IMR-90 (cell line): ENCODE results near the gene LRG1. TPM values are rescaled to one million over a fixed set of nuclear protein-coding genes. Genes with fewer than 3 reads are reported as not detected.

Source experiments
- ATAC-seq: fragments of 200-7000 bp; cut with Tn5 transposase; 2 replicates; pipeline ENCODE4 v1.9.1; 2020; ENCODE audit warnings: low read depth, mild to moderate bottlenecking, moderate library complexity
- BruUV-seq: library from RNA; stranded (reverse); fragments of 400-500 nt; replicated peaks from 2 replicates; lab custom pipeline; 2021; lab: Mats Ljungman, UMichigan
- CTCF ChIA-PET: fragments of 300-600 bp; formaldehyde crosslinking; extraction: SDS; loops from one replicate; lab custom pipeline; 2021; ENCODE audit warnings: antibody characterized with exemption; lab: Yijun Ruan, JAX
- POLR2A ChIA-PET: fragments of 300-600 bp; sonication (Branson Sonifier 250); formaldehyde crosslinking; loops from one replicate; lab custom pipeline; 2022; ENCODE audit warnings: antibody characterized with exemption; ENCODE audit not compliant: unreplicated experiment; lab: Charles Lee
- DNase-seq: peaks from one replicate; pipeline ENCODE4 v3.0.0; 2013
- H2AFZ ChIP-seq: replicated peaks from 2 replicates; pipeline ENCODE3; 2013; ENCODE audit warnings: low read length, mild to moderate bottlenecking; ENCODE audit not compliant: poor library complexity
- H2AK5ac ChIP-seq: 2 replicates; pipeline ENCODE4 v1.6.1; 2013; ENCODE audit warnings: low read depth, low read length, inconsistent platforms
- H2AK9ac ChIP-seq: replicated peaks from 2 replicates; pipeline ENCODE3; 2013; ENCODE audit warnings: mild to moderate bottlenecking, low read depth, low read length, moderate library complexity; ENCODE audit not compliant: poor library complexity
- H2BK120ac ChIP-seq: 2 replicates; pipeline ENCODE4 v1.6.1; 2013; ENCODE audit warnings: low read depth, low read length, inconsistent platforms
- H2BK15ac ChIP-seq: 3 replicates; pipeline ENCODE4 v1.6.1; 2013; ENCODE audit warnings: low read depth, low read length, inconsistent platforms
- H2BK20ac ChIP-seq: 2 replicates; pipeline ENCODE4 v1.6.1; 2013; ENCODE audit warnings: low read depth, mild to moderate bottlenecking, inconsistent platforms, low read length, moderate library complexity
- H2BK5ac ChIP-seq: 2 replicates; pipeline ENCODE4 v1.6.1; 2013; ENCODE audit warnings: mild to moderate bottlenecking, low read depth, low read length, inconsistent platforms; ENCODE audit not compliant: poor library complexity, severe bottlenecking
- H3K14ac ChIP-seq: replicated peaks from 2 replicates; pipeline ENCODE4 v1.6.1; 2013; ENCODE audit warnings: low read depth, low read length, inconsistent platforms
- H3K18ac ChIP-seq: 2 replicates; pipeline ENCODE4 v1.6.1; 2013; ENCODE audit warnings: low read depth, low read length, control low read depth
- H3K23ac ChIP-seq: 2 replicates; pipeline ENCODE4 v1.6.1; 2013; ENCODE audit warnings: low read depth, low read length, inconsistent platforms
- H3K27ac ChIP-seq: 2 replicates; pipeline ENCODE4 v1.5.1; 2013; ENCODE audit warnings: mild to moderate bottlenecking, control low read depth, low read length; ENCODE audit not compliant: insufficient read depth
- H3K27me3 ChIP-seq: 2 replicates; pipeline ENCODE4 v1.6.1; 2013; ENCODE audit warnings: low read length; ENCODE audit not compliant: control insufficient read depth, insufficient read depth
- H3K36me3 ChIP-seq: 2 replicates; pipeline ENCODE4 v1.6.1; 2013; ENCODE audit warnings: low read length, mixed read lengths; ENCODE audit not compliant: control insufficient read depth, insufficient read depth
- H3K4ac ChIP-seq: 2 replicates; pipeline ENCODE4 v1.6.1; 2013; ENCODE audit warnings: low read depth, low read length, inconsistent platforms
- H3K4me1 ChIP-seq: 2 replicates; pipeline ENCODE4 v1.6.1; 2013; ENCODE audit warnings: low read length, mixed read lengths; ENCODE audit not compliant: control insufficient read depth, insufficient read depth
- H3K4me2 ChIP-seq: 2 replicates; pipeline ENCODE4 v1.6.1; 2013; ENCODE audit warnings: low read depth, mild to moderate bottlenecking, control low read depth, low read length, moderate library complexity
- H3K4me3 ChIP-seq: 2 replicates; pipeline ENCODE4 v1.5.1; 2013; ENCODE audit warnings: low read depth, mild to moderate bottlenecking, control low read depth, low read length, moderate library complexity; ENCODE audit not compliant: insufficient read depth
- H3K56ac ChIP-seq: 2 replicates; pipeline ENCODE4 v1.6.1; 2013; ENCODE audit warnings: low read length, inconsistent platforms; ENCODE audit not compliant: insufficient read depth; ENCODE audit errors: extremely low read depth
- H3K79me1 ChIP-seq, 2 experiments: 2 replicates each; pipeline ENCODE4 v1.6.1; 2013; ENCODE audit warnings: low read length in 2 of 2, inconsistent platforms in 1 of 2, low read depth in 1 of 2
- H3K9ac ChIP-seq: 2 replicates; pipeline ENCODE4 v1.6.1; 2013; ENCODE audit warnings: low read depth, low read length, control low read depth
- H3K9me1 ChIP-seq: 2 replicates; pipeline ENCODE4 v1.6.1; 2013; ENCODE audit warnings: low read length, inconsistent platforms; ENCODE audit not compliant: insufficient read depth
- H3K9me3 ChIP-seq: 2 replicates; pipeline ENCODE4 v1.6.1; 2013; ENCODE audit warnings: low read length; ENCODE audit not compliant: control insufficient read depth, insufficient read depth
- H4K20me1 ChIP-seq: 2 replicates; pipeline ENCODE4 v1.6.1; 2013; ENCODE audit warnings: low read length, inconsistent platforms; ENCODE audit not compliant: insufficient read depth
- H4K5ac ChIP-seq: 2 replicates; pipeline ENCODE4 v1.6.1; 2013; ENCODE audit warnings: mild to moderate bottlenecking, low read depth, low read length, control low read depth
- H4K8ac ChIP-seq, 2 experiments: 2 replicates each; pipeline ENCODE4 v1.6.1; 2013; ENCODE audit warnings: low read depth in 2 of 2, low read length in 2 of 2, control low read depth in 1 of 2, inconsistent platforms in 1 of 2
- H4K91ac ChIP-seq: 2 replicates; pipeline ENCODE4 v1.6.1; 2013; ENCODE audit warnings: low read depth, low read length, inconsistent platforms; ENCODE audit not compliant: insufficient read depth
- BHLHE40 ChIP-seq: fragments of 150-350 bp; IDR thresholded peaks from 2 replicates; pipeline ENCODE4 v1.6.1; 2016; ENCODE audit warnings: mild to moderate bottlenecking, low read depth, low read length
- CEBPB ChIP-seq: IDR thresholded peaks from 2 replicates; pipeline ENCODE4 v1.6.1; 2012; ENCODE audit warnings: low read depth, low read length, improper control_type of control experiment
- CHD1 ChIP-seq: IDR thresholded peaks from 2 replicates; pipeline ENCODE4 v1.6.1; 2012; ENCODE audit warnings: low read depth, low read length, improper control_type of control experiment
- CTCF ChIP-seq: conservative IDR thresholded peaks from 2 replicates; pipeline ENCODE4 v1.5.1; 2012; ENCODE audit warnings: mild to moderate bottlenecking, low read depth, low read length, improper control_type of control experiment
- ELK1 ChIP-seq: fragments of 150-350 bp; IDR thresholded peaks from 2 replicates; pipeline ENCODE4 v1.6.1; 2016; ENCODE audit warnings: low read depth, mild to moderate bottlenecking, low read length, moderate library complexity, borderline replicate concordance
- FOS ChIP-seq: fragments of 150-350 bp; IDR thresholded peaks from 2 replicates; pipeline ENCODE4 v1.6.1; 2016; ENCODE audit warnings: low read depth, low read length
- MAFK ChIP-seq: IDR thresholded peaks from 2 replicates; pipeline ENCODE4 v1.6.1; 2012; ENCODE audit warnings: low read depth, low read length, improper control_type of control experiment
- MAZ ChIP-seq: IDR thresholded peaks from 2 replicates; pipeline ENCODE4 v1.6.1; 2012; ENCODE audit warnings: low read depth, mild to moderate bottlenecking, low read length, improper control_type of control experiment, moderate library complexity, borderline replicate concordance
- MXI1 ChIP-seq: IDR thresholded peaks from 2 replicates; pipeline ENCODE4 v1.6.1; 2012; ENCODE audit warnings: low read depth, mild to moderate bottlenecking, low read length, moderate library complexity, borderline replicate concordance
- NFE2L2 ChIP-seq: fragments of 150-350 bp; IDR thresholded peaks from 2 replicates; pipeline ENCODE4 v1.6.1; 2016; ENCODE audit warnings: low read depth, mild to moderate bottlenecking, low read length
- POLR2A ChIP-seq: IDR thresholded peaks from 2 replicates; pipeline ENCODE4 v1.6.1; 2012; ENCODE audit warnings: mild to moderate bottlenecking, low read depth, low read length
- RAD21 ChIP-seq: IDR thresholded peaks from 2 replicates; pipeline ENCODE4 v1.6.1; 2012; ENCODE audit warnings: low read length, improper control_type of control experiment
- RCOR1 ChIP-seq: IDR thresholded peaks from 2 replicates; pipeline ENCODE4 v1.6.1; 2012; ENCODE audit warnings: mild to moderate bottlenecking, low read length, improper control_type of control experiment; ENCODE audit not compliant: insufficient replicate concordance
- RFX5 ChIP-seq: IDR thresholded peaks from 2 replicates; pipeline ENCODE4 v1.8.0; 2012; ENCODE audit warnings: low read depth, mild to moderate bottlenecking, low read length, moderate library complexity
- SMC3 ChIP-seq: fragments of 150-350 bp; IDR thresholded peaks from 2 replicates; pipeline ENCODE4 v1.6.1; 2016; ENCODE audit warnings: low read depth, mild to moderate bottlenecking, antibody characterized with exemption, low read length, moderate library complexity
- USF2 ChIP-seq: fragments of 150-350 bp; IDR thresholded peaks from 2 replicates; pipeline ENCODE4 v1.6.1; 2017; ENCODE audit warnings: mild to moderate bottlenecking, antibody characterized with exemption, low read length, low read depth
- WGBS, 2 experiments: methylation state at CpG; one replicate each; pipeline versions ENCODE4 v1.1.5 to v1.1.7; 2013; ENCODE audit warnings: missing lambda C conversion rate in 2 of 2; ENCODE audit not compliant: insufficient read length in 1 of 2; ENCODE audit errors: extremely low coverage in 2 of 2; 5-methylcytosine and 5-hydroxymethylcytosine counted together
- dilution Hi-C: fragments of 300-500 bp; cut with HindIII; formaldehyde crosslinking; loops from one replicate; pipeline ENCODE4 v1.14.3; 2018; ENCODE audit warnings: low sequenced_read_pairs; ENCODE audit not compliant: unreplicated experiment
- in situ Hi-C: fragments of 300-500 bp; cut with MboI; formaldehyde crosslinking; loops from 3 replicates; pipeline ENCODE4 v1.14.3; 2019; ENCODE audit warnings: low sequenced_read_pairs, inconsistent platforms, mixed read lengths
- intact Hi-C: fragments of 100-400 bp; cut with micrococcal nuclease; formaldehyde crosslinking; loops from 2 replicates; pipeline ENCODE4 v1.10.0; 2022
- polyA plus RNA-seq, 3 experiments: library from polyadenylated mRNA; depleted of rRNA; stranded (reverse); fragments of >200 nt; gene quantifications; 2 replicates each; pipeline ENCODE4 v1.2.3, GENCODE V29; 2012; ENCODE audit warnings: low replicate concordance in 1 of 3
- total RNA-seq: library from RNA; depleted of rRNA; stranded (reverse); fragments of >200 nt; gene quantifications from 2 replicates; pipeline ENCODE4 v1.2.3, GENCODE V29; 2012

Gene LRG1
- total and polyA plus RNA-seq, 2 of the 4 experiments (the other 2 are of a cell fraction) = not detected

- H2BK20ac ChIP-seq = no peak overlapping the region
- CTCF ChIA-PET = no interaction called here
- no peak overlapping the region for H2BK5ac ChIP-seq
- H3K9ac ChIP-seq = no peak overlapping the region
- no peak overlapping the region for H3K56ac ChIP-seq
- no peak overlapping the region for H2AFZ ChIP-seq
- intact Hi-C loops (loop anchor here (1.0 kb wide), 1 partner anchor 11 kb away; no protein-coding TSS in a partner anchor), dilution Hi-C loops (no loop called here), in situ Hi-C loops (no loop called here)
- no peaks in the 10 kb centered on the region for H3K9me1 ChIP-seq
- ATAC-seq (no peak), DNase-seq (no peak)
- no peak overlapping the region for H2BK120ac ChIP-seq
- H3K36me3 ChIP-seq = no peaks in the 10 kb centered on the region
- no peak overlapping the region for H3K4me3 ChIP-seq
- POLR2A ChIA-PET = no interaction called here
- no peaks in the 10 kb centered on the region for H4K20me1 ChIP-seq
- H2AK9ac ChIP-seq = no peak overlapping the region
- peaks cover 12% of the 10 kb centered on the region for H3K27me3 ChIP-seq
- no peak overlapping the region for H3K14ac ChIP-seq
- H3K9me3 ChIP-seq = no peaks in the 10 kb centered on the region
- 61% methylated on average over 10 of the region's 24 CpGs; no CpG with 5 or more reads in 1 of the 2 experiments for WGBS, 2 experiments
- H3K79me1 ChIP-seq = no peaks in the 10 kb centered on the region
- H3K27ac ChIP-seq = no peak overlapping the region
- no peak overlapping the region for H4K91ac ChIP-seq
- H4K5ac ChIP-seq = no peak overlapping the region
- no peak overlapping the region for H3K4ac ChIP-seq
- no peak overlapping the region for H3K18ac ChIP-seq
- H3K4me1 ChIP-seq = peaks cover 9% of the 10 kb centered on the region
- no TSS peak for BruUV-seq
- H3K4me2 ChIP-seq = no peak overlapping the region
- no peak overlapping the region for H2BK15ac ChIP-seq
- no peak overlapping the region for H3K23ac ChIP-seq
- no peak overlapping the region for H2AK5ac ChIP-seq
- TF ChIP-seq MXI1 (no peak), POLR2A (no peak), CHD1 (no peak), MAFK (no peak), BHLHE40 (no peak), USF2 (no peak), ELK1 (no peak), CTCF (no peak), SMC3 (no peak), RAD21 (no peak), RCOR1 (no peak), NFE2L2 (no peak), MAZ (no peak), CEBPB (no peak), FOS (no peak), RFX5 (no peak)
- no peak overlapping the region for H4K8ac ChIP-seq
Observed at GRCh38 chr19:4517451-4518057, 22.3 kb downstream of the LRG1 start.
